CD4-positive, alpha-beta T cell (primary cell): ENCODE data around the gene BLID. TPM values are rescaled to one million over a fixed set of nuclear protein-coding genes. Genes with fewer than 3 reads are reported as not detected.

ENCODE experiments used
- ATAC-seq: fragments of 200-7000 bp; cut with Tn5 transposase; one replicate; pipeline ENCODE4 v1.10.0; 2022; ENCODE audit warnings: mild to moderate bottlenecking; ENCODE audit not compliant: poor library complexity
- CTCF ChIA-PET: fragments of 350-600 bp; sonication (Branson Sonifier 250); formaldehyde crosslinking; loops from one replicate; lab custom pipeline; 2021; ENCODE audit warnings: antibody characterized with exemption, inconsistent platforms; lab: Charles Lee
- POLR2A ChIA-PET: fragments of 350-600 bp; sonication (Branson Sonifier 250); formaldehyde crosslinking; loops from one replicate; lab custom pipeline; 2021; ENCODE audit warnings: antibody characterized with exemption, inconsistent platforms; lab: Charles Lee
- DNase-seq, 14 experiments: peaks; one replicate each; pipeline ENCODE4 v3.0.0-alpha.2; 2013 to 2020; ENCODE audit warnings: mixed read lengths in 2 of 14
- H3K27ac ChIP-seq, 2 donors: one replicate each; pipeline versions ENCODE4 v1.5.1 to v1.7.0; 2013; ENCODE audit warnings: low read length in 2 of 2, low read depth in 1 of 2, mild to moderate bottlenecking in 1 of 2
- H3K27me3 ChIP-seq, 2 experiments: 1 replicate in 1 of 2; 2 replicates in 1 of 2; pipeline versions ENCODE4 v1.6.1 to v1.7.0; 2013; ENCODE audit warnings: low read length in 2 of 2, control low read depth in 1 of 2, mild to moderate bottlenecking in 1 of 2, moderate library complexity in 1 of 2; ENCODE audit not compliant: insufficient read depth in 2 of 2, control insufficient read depth in 1 of 2
- H3K36me3 ChIP-seq: one replicate; pipeline ENCODE4 v1.6.1; 2013; ENCODE audit warnings: low read length, control low read depth; ENCODE audit not compliant: insufficient read depth
- H3K4me1 ChIP-seq: one replicate; pipeline ENCODE4 v1.6.1; 2013; ENCODE audit warnings: low read length, control low read depth; ENCODE audit not compliant: insufficient read depth
- H3K4me3 ChIP-seq: one replicate; pipeline ENCODE4 v1.5.1; 2013; ENCODE audit warnings: mild to moderate bottlenecking, low read length, moderate library complexity
- H3K9me3 ChIP-seq, 2 experiments: 1 replicate in 1 of 2; 2 replicates in 1 of 2; pipeline versions ENCODE4 v1.6.1 to v1.7.0; 2013; ENCODE audit warnings: low read length in 2 of 2, mild to moderate bottlenecking in 2 of 2, control low read depth in 1 of 2, moderate library complexity in 1 of 2; ENCODE audit not compliant: control insufficient read depth in 1 of 2, insufficient read depth in 1 of 2
- H3K27ac Mint-ChIP-seq: one replicate; pipeline ENCODE4 v1.8.0; 2020; ENCODE audit warnings: mixed read lengths
- H3K27me3 Mint-ChIP-seq: one replicate; pipeline ENCODE4 v1.8.0; 2021; ENCODE audit warnings: mixed read lengths
- H3K36me3 Mint-ChIP-seq: one replicate; pipeline ENCODE4 v1.8.0; 2021; ENCODE audit warnings: low read depth, mixed read lengths
- H3K4me1 Mint-ChIP-seq: one replicate; pipeline ENCODE4 v1.8.0; 2021; ENCODE audit warnings: low read depth, mixed read lengths
- H3K4me3 Mint-ChIP-seq: one replicate; pipeline ENCODE4 v1.8.0; 2020; ENCODE audit warnings: mild to moderate bottlenecking, mixed read lengths
- H3K9me3 Mint-ChIP-seq: one replicate; pipeline ENCODE4 v1.8.0; 2020; ENCODE audit warnings: mixed read lengths
- CTCF ChIP-seq: fragments of 200-600 bp; IDR thresholded peaks from one replicate; pipeline ENCODE4 v1.8.0; 2022; ENCODE audit warnings: antibody characterized with exemption, mild to moderate bottlenecking
- intact Hi-C, 2 experiments: fragments of 100-400 bp; cut with DNase I in 1 of 2; cut with micrococcal nuclease in 1 of 2; formaldehyde crosslinking; loops; one replicate each; pipeline versions ENCODE4 v1.15.1 to v1.9.0; 2023 to 2025; cut with DNase I, micrococcal nuclease
- total RNA-seq, 174 experiments: library from RNA in 2 of 174; stranded (reverse) in 2 of 174; gene quantifications; one replicate each; pipeline ENCODE4 v1.2.3 and lab custom pipeline; 2021 to 2026

Gene BLID
- total RNA-seq, 2 experiments from 2014 or later: not detected

DNA sequence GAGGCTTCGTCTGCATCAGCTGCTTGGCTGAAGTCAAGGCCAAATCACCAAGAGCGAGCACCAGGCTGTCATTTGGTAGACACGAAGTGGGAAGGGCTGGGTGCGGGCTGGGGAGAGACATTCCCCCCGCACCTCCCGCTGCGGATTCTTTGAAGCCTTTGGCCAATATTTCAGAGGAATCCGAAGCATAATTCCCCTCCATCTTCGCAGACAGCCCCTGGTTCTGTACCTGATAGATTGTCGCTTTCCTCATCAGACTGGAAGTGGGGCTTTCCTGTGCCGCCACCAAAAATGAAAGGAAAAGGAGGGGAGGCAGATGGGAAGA is 15.3 kb downstream of the BLID start:
- DNase-seq (no peak), ATAC-seq (no peak)
- Histone ChIP-seq H3K4me3 (no peak overlapping the region), H3K27me3 (peaks cover 17 to 67% of the 10 kb centered on the region in 2 experiments), H3K4me1 (peaks cover 4% of the 10 kb centered on the region), H3K9me3 (peaks cover 0 to 3% of the 10 kb centered on the region in 2 experiments), H3K36me3 (no peaks in the 10 kb centered on the region), H3K27ac (no peak overlapping the region)
- Mint-ChIP-seq H3K4me3 (no peak overlapping the region), H3K27me3 (peaks cover 40% of the 10 kb centered on the region), H3K27ac (no peak overlapping the region), H3K9me3 (no peaks in the 10 kb centered on the region), H3K4me1 (peaks cover 15% of the 10 kb centered on the region), H3K36me3 (no peaks in the 10 kb centered on the region)
- intact Hi-C loops: no loop called here
- ChIA-PET CTCF (no interaction called here), POLR2A (no interaction called here)
- no peak for TF ChIP-seq CTCF

- H3K9me3 ChIP-seq: peaks cover 0 to 3% of the 10 kb centered on the region in 2 experiments
- Mint-ChIP-seq H3K9me3 (no peaks in the 10 kb centered on the region), H3K4me1 (peaks cover 15% of the 10 kb centered on the region), H3K36me3 (no peaks in the 10 kb centered on the region), H3K27me3 (peaks cover 40% of the 10 kb centered on the region), H3K27ac (no peak overlapping the region), H3K4me3 (no peak overlapping the region)
- intact Hi-C loops: no loop called here
- no peak for DNase-seq
- H3K27ac ChIP-seq: no peak overlapping the region
- H3K36me3 ChIP-seq: no peaks in the 10 kb centered on the region
- POLR2A ChIA-PET: no interaction called here
- TF ChIP-seq CTCF: no peak
- peaks cover 4% of the 10 kb centered on the region for H3K4me1 ChIP-seq
- H3K27me3 ChIP-seq: peaks cover 17 to 67% of the 10 kb centered on the region in 2 experiments
- CTCF ChIA-PET: no interaction called here
- ATAC-seq: no peak
- no peak overlapping the region for H3K4me3 ChIP-seq
Observed at GRCh38 chr11:122100037-122100755, 15.8 kb downstream of the BLID start.

- no peak overlapping the region for H3K27ac Mint-ChIP-seq
- peaks cover 4% of the 10 kb centered on the region for H3K4me1 ChIP-seq
- ATAC-seq: no peak
- no peak overlapping the region for H3K27ac ChIP-seq
- peaks cover 15% of the 10 kb centered on the region for H3K4me1 Mint-ChIP-seq
- peaks cover 17 to 66% of the 10 kb centered on the region in 2 experiments for H3K27me3 ChIP-seq
- no peak overlapping the region for H3K4me3 Mint-ChIP-seq
- no peaks in the 10 kb centered on the region for H3K9me3 Mint-ChIP-seq
- peaks cover 0 to 3% of the 10 kb centered on the region in 2 experiments for H3K9me3 ChIP-seq
- H3K36me3 Mint-ChIP-seq: no peaks in the 10 kb centered on the region
- no peak for TF ChIP-seq CTCF
- H3K36me3 ChIP-seq: no peaks in the 10 kb centered on the region
- ChIA-PET CTCF (no interaction called here), POLR2A (no interaction called here)
- intact Hi-C loops: no loop called here
- DNase-seq: no peak
- H3K27me3 Mint-ChIP-seq: peaks cover 40% of the 10 kb centered on the region
- H3K4me3 ChIP-seq: no peak overlapping the region
Observed at GRCh38 chr11:122099374-122100036, 16.5 kb downstream of the BLID start.
